GM18858 (cell line): ENCODE data around the gene ENDOD1.

Source experiments
- ATAC-seq: cut with Tn5 transposase; IDR thresholded peaks from one replicate; pipeline ENCODE4 v1.9.1; 2021; ENCODE audit not compliant: unreplicated experiment

Gene ENDOD1

DNA sequence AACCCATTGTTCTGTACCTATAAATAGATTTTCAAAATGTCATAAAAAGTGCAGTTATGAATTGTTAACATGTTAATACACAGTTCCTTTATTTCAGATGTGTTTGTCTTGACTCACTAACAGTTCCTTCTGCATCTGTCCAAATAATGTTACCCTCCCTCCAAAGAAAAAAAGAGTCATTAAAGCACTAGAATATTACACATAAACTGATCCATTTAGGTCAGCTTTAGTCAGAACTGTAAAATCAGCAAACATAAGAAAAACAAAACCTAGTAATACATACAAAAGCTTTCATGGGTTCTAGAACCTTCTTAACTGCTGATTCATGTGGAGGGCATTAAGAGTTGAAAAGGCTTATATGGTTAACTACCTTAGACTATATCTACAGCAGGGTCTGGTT lies 76.0 kb downstream of the ENDOD1 start:
- ATAC-seq = no peak

DNA sequence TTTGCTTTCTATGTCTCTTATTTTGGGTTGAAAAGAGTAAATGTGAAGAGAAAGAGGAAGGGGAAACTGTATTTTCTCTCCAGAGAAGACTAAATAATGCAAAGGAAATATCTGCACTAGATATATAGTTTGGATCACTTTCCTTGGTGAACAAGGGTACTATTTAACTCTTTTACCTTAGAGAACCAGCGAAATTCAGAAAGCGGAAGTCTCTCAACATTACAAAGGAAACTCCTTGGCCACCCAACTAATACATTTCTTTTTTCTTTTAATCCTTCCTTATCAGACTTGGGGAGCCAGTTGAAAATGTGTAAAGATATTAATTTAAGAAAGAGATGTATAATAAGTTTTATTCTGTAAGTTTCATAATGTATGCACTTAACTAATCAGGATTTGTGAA lies 77.1 kb downstream of the ENDOD1 start:
- no peak for ATAC-seq

DNA sequence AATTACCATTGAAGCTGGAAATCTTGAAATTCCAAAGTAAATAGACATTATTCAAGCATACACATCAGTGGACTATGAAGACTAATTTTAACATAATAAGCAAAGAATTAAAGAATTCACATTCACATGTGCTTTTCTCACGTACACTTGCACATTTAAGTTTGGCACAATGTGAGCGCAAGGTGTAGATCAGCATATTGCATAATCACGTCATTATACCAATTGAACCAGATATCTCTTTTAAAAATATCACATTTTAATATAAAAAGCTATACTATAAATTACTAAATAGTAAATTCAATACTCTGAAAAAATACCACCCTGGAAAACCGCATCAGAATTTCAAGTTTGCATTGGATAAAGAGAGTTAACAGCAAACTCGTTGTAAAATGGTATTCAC lies 80.6 kb downstream of the ENDOD1 start:
- no peak for ATAC-seq

DNA sequence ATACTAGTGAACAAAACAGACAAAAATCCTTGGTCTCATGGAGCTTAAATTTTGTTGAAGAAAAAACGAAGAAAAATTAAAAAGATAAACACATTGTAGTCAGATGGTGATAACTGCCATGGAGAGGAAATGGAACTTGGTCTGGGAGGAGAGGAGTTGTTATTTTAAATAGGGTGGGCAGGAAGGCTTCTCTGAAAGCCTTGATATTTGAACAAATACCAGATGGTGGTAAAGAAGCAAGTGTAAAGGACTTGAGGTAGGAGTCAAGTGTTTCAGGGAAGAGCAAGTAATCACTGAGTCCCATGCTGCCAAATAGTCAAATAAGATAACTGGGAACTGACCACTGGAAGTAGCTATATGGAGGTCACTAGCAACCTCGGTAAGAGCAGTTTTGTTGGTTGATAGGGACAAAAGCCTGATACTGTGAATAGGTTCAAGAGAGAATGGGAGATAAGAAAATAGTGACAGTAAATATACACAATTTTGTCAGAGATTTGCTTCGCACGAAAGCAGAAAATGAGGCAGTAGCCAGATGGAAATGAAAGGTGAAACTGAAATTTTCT lies 86.3 kb downstream of the ENDOD1 start:
- ATAC-seq = no peak
